GM12873 (cell line): ENCODE data around the gene KIF25.

ENCODE experiments used
- TF ChIP-seq, protein P1 (sequence below): IDR thresholded peaks from 2 replicates; pipeline ENCODE4 v1.5.1; 2012; ENCODE audit warnings: low read depth, mild to moderate bottlenecking, moderate library complexity, low read length, control low read depth; ENCODE audit not compliant: insufficient read depth; ENCODE audit errors: missing control alignments

The KIF25 gene

DNA sequence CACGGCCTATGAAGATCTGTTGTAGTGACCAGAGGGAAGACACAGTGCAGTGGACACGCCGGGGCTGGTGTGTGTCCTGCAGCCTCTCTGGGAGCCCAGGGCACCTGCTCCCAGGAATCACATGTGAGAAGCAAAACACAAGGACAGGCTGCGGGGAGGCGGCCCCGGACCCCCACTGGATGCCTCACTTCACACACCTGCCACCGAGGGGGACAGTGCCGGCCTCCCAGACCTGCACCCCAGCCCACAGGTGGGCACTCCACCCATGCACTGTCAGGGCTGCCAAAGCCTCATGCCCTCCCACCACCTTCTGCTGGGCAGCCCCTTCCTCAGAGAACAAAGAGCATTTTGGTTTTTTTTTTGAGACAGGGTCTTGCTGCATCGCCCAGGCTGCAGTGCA is 54.2 kb downstream of the KIF25 start:
- TF ChIP-seq, protein P1, sequence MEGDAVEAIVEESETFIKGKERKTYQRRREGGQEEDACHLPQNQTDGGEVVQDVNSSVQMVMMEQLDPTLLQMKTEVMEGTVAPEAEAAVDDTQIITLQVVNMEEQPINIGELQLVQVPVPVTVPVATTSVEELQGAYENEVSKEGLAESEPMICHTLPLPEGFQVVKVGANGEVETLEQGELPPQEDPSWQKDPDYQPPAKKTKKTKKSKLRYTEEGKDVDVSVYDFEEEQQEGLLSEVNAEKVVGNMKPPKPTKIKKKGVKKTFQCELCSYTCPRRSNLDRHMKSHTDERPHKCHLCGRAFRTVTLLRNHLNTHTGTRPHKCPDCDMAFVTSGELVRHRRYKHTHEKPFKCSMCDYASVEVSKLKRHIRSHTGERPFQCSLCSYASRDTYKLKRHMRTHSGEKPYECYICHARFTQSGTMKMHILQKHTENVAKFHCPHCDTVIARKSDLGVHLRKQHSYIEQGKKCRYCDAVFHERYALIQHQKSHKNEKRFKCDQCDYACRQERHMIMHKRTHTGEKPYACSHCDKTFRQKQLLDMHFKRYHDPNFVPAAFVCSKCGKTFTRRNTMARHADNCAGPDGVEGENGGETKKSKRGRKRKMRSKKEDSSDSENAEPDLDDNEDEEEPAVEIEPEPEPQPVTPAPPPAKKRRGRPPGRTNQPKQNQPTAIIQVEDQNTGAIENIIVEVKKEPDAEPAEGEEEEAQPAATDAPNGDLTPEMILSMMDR = no peak

- TF ChIP-seq, protein P1 = no peak
Observed at GRCh38 chr6:168052291-168052891, 54.9 kb downstream of the KIF25 start.

GRCh38 chr6:168053086-168053956 is 55.9 kb downstream of the KIF25 start:
- TF ChIP-seq, protein P1 = no peak

GRCh38 chr6:168053957-168054471 is 56.5 kb downstream of the KIF25 start:
- TF ChIP-seq, protein P1 = no peak

DNA sequence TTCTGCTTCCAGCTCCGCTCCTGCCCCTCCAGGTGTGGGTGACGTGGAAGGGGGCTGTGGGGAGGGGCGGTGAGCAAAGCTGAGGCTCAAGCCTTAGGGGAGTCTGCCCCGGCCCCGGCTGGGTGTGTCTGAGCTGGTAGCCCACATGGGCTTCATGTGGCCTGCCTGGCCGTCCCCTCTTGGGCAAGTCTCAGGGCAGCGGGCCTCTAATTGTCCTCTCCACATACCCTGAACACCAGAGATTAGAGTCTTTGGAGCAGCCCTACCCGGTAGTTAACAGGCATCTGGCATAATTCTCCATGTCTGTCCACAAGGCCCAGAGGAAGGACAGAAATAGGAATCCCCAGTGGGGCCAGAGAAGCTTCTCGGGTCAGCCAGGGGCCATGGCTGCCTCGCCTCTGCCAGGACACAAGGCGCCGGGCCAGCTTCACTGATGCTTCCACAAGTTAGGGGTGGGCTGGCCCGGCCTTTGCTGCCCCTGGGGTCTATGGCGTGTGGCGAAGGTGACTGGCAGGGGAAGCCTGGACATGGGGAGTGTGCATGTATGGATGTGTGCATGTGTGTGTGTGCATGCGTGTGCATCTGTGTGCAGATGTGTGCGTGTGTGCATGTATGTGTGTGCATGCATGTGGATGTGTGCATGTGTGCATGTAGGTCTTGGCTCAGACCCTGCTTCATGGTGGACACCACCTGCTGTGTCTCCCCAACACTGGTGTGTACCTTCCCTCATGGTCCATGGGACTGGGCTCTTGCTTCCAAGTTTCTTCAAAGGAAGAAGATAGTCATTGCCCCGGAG is 57.5 kb downstream of the KIF25 start:
- TF ChIP-seq, protein P1 = no peak

GRCh38 chr6:168055696-168056489 is 58.4 kb downstream of the KIF25 start:
- TF ChIP-seq, protein P1 = no peak
